H9 (cell line): ENCODE measurements around the gene CCL15. TPM values are rescaled to one million over a fixed set of nuclear protein-coding genes. Genes with fewer than 3 reads are reported as not detected.

Experiments used
- DNase-seq: peaks from one replicate; pipeline ENCODE4 v3.0.0-alpha.2; 2017
- H2AFZ ChIP-seq: one replicate; pipeline ENCODE4 v1.6.1; 2013; ENCODE audit warnings: mild to moderate bottlenecking, low read length, control low read depth, moderate library complexity
- H2AK5ac ChIP-seq: 2 replicates; pipeline ENCODE4 v1.6.1; 2013; ENCODE audit warnings: low read length, control low read depth, mixed read lengths; ENCODE audit not compliant: insufficient read length
- H2BK120ac ChIP-seq: one replicate; pipeline ENCODE4 v1.6.1; 2013; ENCODE audit warnings: low read depth, mild to moderate bottlenecking, low read length, control low read depth, inconsistent platforms; ENCODE audit not compliant: poor library complexity, severe bottlenecking
- H2BK12ac ChIP-seq: 2 replicates; pipeline ENCODE4 v1.6.1; 2013; ENCODE audit warnings: low read length, control low read depth, mixed read lengths, low read depth; ENCODE audit not compliant: insufficient read length
- H2BK15ac ChIP-seq: 2 replicates; pipeline ENCODE4 v1.6.1; 2013; ENCODE audit warnings: low read depth, low read length, control low read depth
- H2BK20ac ChIP-seq: one replicate; pipeline ENCODE4 v1.6.1; 2013; ENCODE audit warnings: low read depth, mild to moderate bottlenecking, low read length, control low read depth, inconsistent platforms; ENCODE audit not compliant: poor library complexity, severe bottlenecking
- H2BK5ac ChIP-seq: 2 replicates; pipeline ENCODE4 v1.6.1; 2013; ENCODE audit warnings: low read length, control low read depth, mixed read lengths; ENCODE audit not compliant: insufficient read length
- H3K14ac ChIP-seq: 2 replicates; pipeline ENCODE4 v1.6.1; 2013; ENCODE audit warnings: low read length, control low read depth; ENCODE audit not compliant: insufficient read depth
- H3K18ac ChIP-seq: 2 replicates; pipeline ENCODE4 v1.6.1; 2013; ENCODE audit warnings: low read depth, mild to moderate bottlenecking, mixed read lengths, low read length, control low read depth; ENCODE audit not compliant: insufficient read length
- H3K23ac ChIP-seq: 2 replicates; pipeline ENCODE4 v1.6.1; 2013; ENCODE audit warnings: low read length, control low read depth, mixed read lengths, low read depth; ENCODE audit not compliant: insufficient read length
- H3K23me2 ChIP-seq: 2 replicates; pipeline ENCODE4 v1.6.1; 2013; ENCODE audit warnings: low read depth, mild to moderate bottlenecking, mixed read lengths, low read length, control low read depth; ENCODE audit not compliant: insufficient read length, poor library complexity, severe bottlenecking
- H3K27ac ChIP-seq: 2 replicates; pipeline ENCODE4 v1.5.1; 2013; ENCODE audit warnings: low read length, control low read depth, mixed read lengths, low read depth; ENCODE audit not compliant: insufficient read length
- H3K27me3 ChIP-seq: 2 replicates; pipeline ENCODE4 v1.6.1; 2013; ENCODE audit warnings: low read length, control low read depth, inconsistent platforms; ENCODE audit not compliant: insufficient read depth
- H3K4ac ChIP-seq: 2 replicates; pipeline ENCODE4 v1.6.1; 2013; ENCODE audit warnings: low read depth, mild to moderate bottlenecking, control low read depth, inconsistent platforms, low read length, moderate library complexity
- H3K4me1 ChIP-seq: 2 replicates; pipeline ENCODE4 v1.6.1; 2013; ENCODE audit warnings: low read length, control low read depth, inconsistent platforms; ENCODE audit not compliant: insufficient read depth
- H3K4me2 ChIP-seq: 2 replicates; pipeline ENCODE4 v1.6.1; 2013; ENCODE audit warnings: low read length, control low read depth, mixed read lengths; ENCODE audit not compliant: insufficient read length, insufficient read depth
- H3K56ac ChIP-seq: 2 replicates; pipeline ENCODE4 v1.6.1; 2013; ENCODE audit warnings: low read depth, mild to moderate bottlenecking, mixed read lengths, low read length, control low read depth; ENCODE audit not compliant: insufficient read length
- H3K79me1 ChIP-seq: 2 replicates; pipeline ENCODE4 v1.6.1; 2013; ENCODE audit warnings: low read depth, mild to moderate bottlenecking, moderate library complexity, low read length, control low read depth, inconsistent platforms; ENCODE audit not compliant: insufficient read depth, poor library complexity, severe bottlenecking
- H3K79me2 ChIP-seq: 2 replicates; pipeline ENCODE4 v1.6.1; 2013; ENCODE audit warnings: low read length, control low read depth, inconsistent platforms; ENCODE audit not compliant: insufficient read depth
- H3K9ac ChIP-seq: 2 replicates; pipeline ENCODE4 v1.6.1; 2013; ENCODE audit warnings: low read length, control low read depth, mixed read lengths; ENCODE audit not compliant: insufficient read length; ENCODE audit errors: extremely low read depth
- H3K9me3 ChIP-seq: one replicate; pipeline ENCODE4 v1.6.1; 2013; ENCODE audit warnings: low read depth, low read length, inconsistent platforms; ENCODE audit not compliant: control insufficient read depth
- H3T11ph ChIP-seq: one replicate; pipeline ENCODE4 v1.6.1; 2013; ENCODE audit warnings: mild to moderate bottlenecking, low read length, control low read depth, inconsistent platforms
- H4K20me1 ChIP-seq: one replicate; pipeline ENCODE4 v1.6.1; 2013; ENCODE audit not compliant: control insufficient read depth, insufficient read length, insufficient read depth
- H4K5ac ChIP-seq: 2 replicates; pipeline ENCODE4 v1.6.1; 2013; ENCODE audit warnings: low read depth, mild to moderate bottlenecking, mixed read lengths, low read length, control low read depth; ENCODE audit not compliant: insufficient read length
- H4K8ac ChIP-seq: replicated peaks from 2 replicates; pipeline ENCODE4 v1.6.1; 2013; ENCODE audit warnings: low read length, control low read depth, mixed read lengths, low read depth; ENCODE audit not compliant: insufficient read length
- H4K91ac ChIP-seq: 2 replicates; pipeline ENCODE4 v1.6.1; 2013; ENCODE audit warnings: low read depth, mild to moderate bottlenecking, moderate library complexity, mixed read lengths, low read length, control low read depth; ENCODE audit not compliant: insufficient read length
- H3K27ac Mint-ChIP-seq, 3 experiments: 2 replicates in 2 of 3; 3 replicates in 1 of 3; pipeline ENCODE4 v1.8.0; 2020 to 2021; ENCODE audit warnings: mixed read lengths in 3 of 3, mild to moderate bottlenecking in 1 of 3, moderate library complexity in 1 of 3
- H3K27me3 Mint-ChIP-seq: 2 replicates; pipeline ENCODE4 v1.8.0; 2021; ENCODE audit warnings: low read depth, mild to moderate bottlenecking, moderate library complexity, mixed read lengths
- H3K36me3 Mint-ChIP-seq, 3 experiments: 2 replicates in 2 of 3; 3 replicates in 1 of 3; pipeline ENCODE4 v1.8.0; 2020 to 2021; ENCODE audit warnings: low read depth in 3 of 3, mixed read lengths in 3 of 3; ENCODE audit not compliant: insufficient read depth in 1 of 3
- H3K4me1 Mint-ChIP-seq, 2 experiments: 2 replicates each; pipeline ENCODE4 v1.8.0; 2020; ENCODE audit warnings: mixed read lengths in 2 of 2
- H3K4me3 Mint-ChIP-seq, 2 experiments: 2 replicates in 1 of 2; 3 replicates in 1 of 2; pipeline ENCODE4 v1.8.0; 2020 to 2021; ENCODE audit warnings: mild to moderate bottlenecking in 2 of 2, mixed read lengths in 2 of 2, moderate library complexity in 1 of 2
- H3K9me3 Mint-ChIP-seq, 2 experiments: 2 replicates in 1 of 2; 3 replicates in 1 of 2; pipeline ENCODE4 v1.8.0; 2020; ENCODE audit warnings: mild to moderate bottlenecking in 2 of 2, mixed read lengths in 2 of 2, moderate library complexity in 1 of 2
- CTCF ChIP-seq: fragments of 200-600 bp; sonication (generic); conservative IDR thresholded peaks from 3 replicates; pipeline ENCODE4 v1.8.0; 2021; ENCODE audit warnings: antibody characterized with exemption, mild to moderate bottlenecking
- WGBS: extraction: QIAGEN DNeasy Blood & Tissue Kit; methylation state at CpG from one replicate; pipeline ENCODE4 v1.1.7; 2013; ENCODE audit warnings: missing lambda C conversion rate, low lambda C conversion rate, mixed read lengths; ENCODE audit not compliant: insufficient read length; ENCODE audit errors: extremely low coverage; 5-methylcytosine and 5-hydroxymethylcytosine counted together
- total RNA-seq: library from RNA; stranded (reverse); gene quantifications from 2 replicates; pipeline ENCODE4 v1.2.1, GENCODE V29; 2021

Gene CCL15
- total RNA-seq, 1 experiment from 2014 or later = not detected

GRCh38 chr17:36004594-36005108 is 3.3 kb upstream of the CCL15 start:
- Histone ChIP-seq H2BK20ac (no peak overlapping the region), H2BK5ac (no peak overlapping the region), H4K91ac (no peak overlapping the region), H3K27ac (no peak overlapping the region), H3K4me1 (no peaks in the 10 kb centered on the region), H2BK12ac (no peak overlapping the region), H3K23ac (no peak overlapping the region), H3K4me2 (no peak overlapping the region), H3K79me2 (no peaks in the 10 kb centered on the region), H4K5ac (no peak overlapping the region), H2BK15ac (no peak overlapping the region), H4K20me1 (no peaks in the 10 kb centered on the region), H3K79me1 (no peaks in the 10 kb centered on the region), H3K27me3 (no peaks in the 10 kb centered on the region), H2AK5ac (no peak overlapping the region), H2BK120ac (no peak overlapping the region), H3K4ac (no peak overlapping the region), H3K56ac (no peak overlapping the region), H3T11ph (no peak overlapping the region), H3K18ac (no peak overlapping the region), H3K23me2 (no peaks in the 10 kb centered on the region), H3K14ac (no peak overlapping the region), H2AFZ (no peak overlapping the region), H3K9ac (no peak overlapping the region), H4K8ac (no peak overlapping the region), H3K9me3 (no peaks in the 10 kb centered on the region)
- TF ChIP-seq CTCF = no peak
- Mint-ChIP-seq H3K9me3 (peaks cover 15 to 19% of the 10 kb centered on the region in 2 experiments), H3K36me3 (peaks cover 0 to 5% (median 3%) of the 10 kb centered on the region in 3 experiments; a peak in 4 of 7 replicates), H3K4me1 (peaks cover 5 to 7% of the 10 kb centered on the region in 2 experiments; a peak in 3 of 4 replicates), H3K27me3 (peaks cover 7% of the 10 kb centered on the region), H3K27ac (no peak overlapping the region), H3K4me3 (no peak overlapping the region)
- no peak for DNase-seq
- no CpG with 5 or more reads among the region's 4 CpGs for WGBS
